K562 (cell line): Measurements from ENCODE around the gene MMP19. TPM values are rescaled to one million over a fixed set of nuclear protein-coding genes. Genes with fewer than 3 reads are reported as not detected.

Experiments used
- BCLAF1 ChIP-seq, 2 experiments: fragments of 450-650 bp in 1 of 2; IDR thresholded peaks; 2 replicates each; pipeline ENCODE4 v1.6.1; 2011 to 2017; ENCODE audit warnings: low read depth in 2 of 2, antibody characterized with exemption in 1 of 2, borderline replicate concordance in 1 of 2, low read length in 1 of 2, mild to moderate bottlenecking in 1 of 2, mixed read lengths in 1 of 2; ENCODE audit not compliant: control insufficient read depth in 1 of 2
- CCAR2 ChIP-seq: fragments of 200-400 bp; formaldehyde crosslinking; IDR thresholded peaks from 2 replicates; pipeline ENCODE4 v1.6.1; 2017; ENCODE audit warnings: mild to moderate bottlenecking, low read depth, low read length
- E2F6 ChIP-seq, 2 experiments: IDR thresholded peaks; 2 replicates each; pipeline ENCODE4 v1.6.1; 2011; ENCODE audit warnings: borderline replicate concordance in 1 of 2, control low read depth in 1 of 2, low read depth in 1 of 2, low read length in 1 of 2, mild to moderate bottlenecking in 1 of 2, mixed read lengths in 1 of 2, moderate library complexity in 1 of 2; ENCODE audit not compliant: insufficient read depth in 1 of 2, insufficient read length in 1 of 2, poor library complexity in 1 of 2, severe bottlenecking in 1 of 2; ENCODE audit errors: extremely low read depth in 1 of 2
- ELF4 ChIP-seq: fragments of 450-650 bp; formaldehyde crosslinking; IDR thresholded peaks from 2 replicates; pipeline ENCODE4 v1.4.0; 2022; ENCODE audit warnings: missing genetic modification characterization
- MBD1 ChIP-seq: fragments of 250-450 bp; sonication (Bioruptor Pico); IDR thresholded peaks from 2 replicates; pipeline ENCODE4 v1.8.0; 2022; ENCODE audit warnings: inconsistent platforms
- ZBTB1 ChIP-seq: sonication (generic); formaldehyde crosslinking; IDR thresholded peaks from 2 replicates; pipeline ENCODE4 v1.8.1; 2023; ENCODE audit warnings: missing genetic modification reagents, low read depth, mild to moderate bottlenecking, borderline replicate concordance
- ZBTB9 ChIP-seq: fragments of 450-650 bp; formaldehyde crosslinking; IDR thresholded peaks from 2 replicates; pipeline ENCODE4 v1.4.0; 2020; ENCODE audit warnings: mild to moderate bottlenecking, moderate library complexity
- ZNF407 ChIP-seq: fragments of 450-650 bp; IDR thresholded peaks from 2 replicates; pipeline ENCODE4 v1.6.1; 2016; ENCODE audit warnings: low read depth
- polyA plus RNA-seq, 8 experiments: library from polyadenylated mRNA; depleted of rRNA in 4 of 8; stranded (reverse) in 5 of 8; unstranded in 3 of 8; fragments of >200 nt; fragmentation: Nextera tagmentation in 2 of 8; fragmentation: Illumina TruSeq in 1 of 8; extraction: Ambion mirVana in 2 of 8; extraction: Trizol in 1 of 8; gene quantifications; 2 replicates each; pipeline versions ENCODE4 v1.2.1 to v1.2.3, GENCODE V29; 2011 to 2014; ENCODE audit warnings: inconsistent platforms in 1 of 8, missing spikeins in 1 of 8
- total RNA-seq, 7 experiments: library from RNA; depleted of rRNA in 6 of 7; stranded (reverse); fragments of >200 nt in 6 of 7; fragmentation: Illumina TruSeq in 2 of 7; extraction: Trizol in 2 of 7; gene quantifications; 2 replicates each; pipeline versions ENCODE4 v1.2.1 to v1.2.3, GENCODE V29; 2011 to 2021; ENCODE audit warnings: low replicate concordance in 1 of 7

Gene MMP19
- total and polyA plus RNA-seq, 9 of the 15 experiments (the other 6 are each of a cell fraction or from before 2014, with no cell fraction given): 0.14 to 1.6 (median 0.66) TPM

GRCh38 chr12:55817345-55818139, 25.2 kb downstream of the MMP19 start, which contains the start of the genes ORMDL2 and SARNP (continued):
- TF ChIP-seq ZNF407: peak; percentile 57; the same call in 1 of the 2 replicates
- peak in 1 of 2 experiments; percentile 60 for TF ChIP-seq E2F6 (IDR thresholded peaks at IDR 0.05; ENCODE audit: borderline replicate concordance in 1 of 2, extremely low read depth in 1 of 2, insufficient read depth in 1 of 2, insufficient read length in 1 of 2, low read depth in 1 of 2, low read length in 1 of 2, poor library complexity in 1 of 2, severe bottlenecking in 1 of 2)
- TF ChIP-seq ELF4 (CRISPR knock-in tag): peak; percentile 95
- no peak for TF ChIP-seq ZBTB1 (CRISPR knock-in tag)
- TF ChIP-seq CCAR2: no peak
- 0 out of 4 replicates have a peak, but pooled peaks of 1 of the 2 experiments have one; percentile 43 for TF ChIP-seq BCLAF1 (IDR thresholded peaks at IDR 0.05; ENCODE audit: borderline replicate concordance in 1 of 2, control insufficient read depth in 1 of 2, low read depth in 2 of 2, low read length in 1 of 2)
- TF ChIP-seq ZBTB9 (CRISPR knock-in tag): no peak
- TF ChIP-seq MBD1 (CRISPR knock-in tag): no peak
